ENCODE results near the gene ANKMY1.
"Not testable (repeated sequence)": the region's sequence is repeated elsewhere in the genome, so short reads cannot be mapped to it uniquely, and the experiment has no call there.

ANKMY1 gene

GRCh38 chr2:240500561-240501423 is 57.0 kb downstream of the ANKMY1 start:
- DNase-seq, result no peak

GRCh38 chr2:240499309-240500301 is 58.2 kb downstream of the ANKMY1 start:
- DNase-seq, result no peak

GRCh38 chr2:240498958-240499260 is 58.9 kb downstream of the ANKMY1 start:
- no peak for DNase-seq

GRCh38 chr2:240498171-240498957 is 59.4 kb downstream of the ANKMY1 start:
- no peak for DNase-seq

GRCh38 chr2:240497082-240497481 is 60.7 kb downstream of the ANKMY1 start:
- not testable (repeated sequence) for DNase-seq

GRCh38 chr2:240494942-240495341 is 62.8 kb downstream of the ANKMY1 start:
- not testable (repeated sequence) for DNase-seq

GRCh38 chr2:240494194-240494793 is 63.5 kb downstream of the ANKMY1 start:
- no peak for DNase-seq

- no peak for DNase-seq
Observed at GRCh38 chr2:240491483-240491882, 66.3 kb downstream of the ANKMY1 start.

- no peak for DNase-seq
Observed at GRCh38 chr2:240482141-240482540, 75.6 kb downstream of the ANKMY1 start.

- no peak for DNase-seq
Observed at GRCh38 chr2:240481720-240482119, 76.1 kb downstream of the ANKMY1 start.

GRCh38 chr2:240480834-240481623 is 76.8 kb downstream of the ANKMY1 start:
- DNase-seq, result no peak

GRCh38 chr2:240479111-240479501 is 78.7 kb downstream of the ANKMY1 start:
- DNase-seq, result no peak

GRCh38 chr2:240478346-240479110 is 79.3 kb downstream of the ANKMY1 start:
- DNase-seq, result no peak

- no peak for DNase-seq
Observed at GRCh38 chr2:240477916-240478315, 79.9 kb downstream of the ANKMY1 start.

- no peak for DNase-seq
Observed at GRCh38 chr2:240473211-240473610, 84.6 kb downstream of the ANKMY1 start.

- no peak for DNase-seq
Observed at GRCh38 chr2:240472078-240472790, 85.6 kb downstream of the ANKMY1 start.

GRCh38 chr2:240469740-240470139 is 88.0 kb downstream of the ANKMY1 start:
- no peak for DNase-seq

GRCh38 chr2:240469239-240469636 is 88.5 kb downstream of the ANKMY1 start:
- no peak for DNase-seq

GRCh38 chr2:240468303-240469238 is 89.2 kb downstream of the ANKMY1 start:
- DNase-seq, result no peak
